ENCODE measurements around the gene MX2.

GRCh38 chr21:41405321-41405720, 43.5 kb downstream of the MX2 start:
- TF ChIP-seq CTCF (IDR thresholded peaks at IDR 0.05; ENCODE audit: poor library complexity, severe bottlenecking) (no peak), RAD21 (conservative IDR thresholded peaks at IDR 0.05) (no peak), SMC3 (conservative IDR thresholded peaks at IDR 0.05; ENCODE audit: poor library complexity) (no peak), EZH2 (IDR thresholded peaks at IDR 0.05; ENCODE audit: borderline replicate concordance, insufficient read depth, low read length, poor library complexity, severe bottlenecking) (no peak), REST (IDR thresholded peaks at IDR 0.05; ENCODE audit: borderline replicate concordance) (no peak), MXI1 (conservative IDR thresholded peaks at IDR 0.05; ENCODE audit: poor library complexity, severe bottlenecking) (no peak)

All from neural cell (in vitro differentiated cells).